SU-DHL-6 (cell line): ENCODE data around the gene LMBRD2.

Source experiments
- H2AFZ ChIP-seq: fragments of 200-600 bp; sonication (generic); 2 replicates; pipeline ENCODE4 v1.6.1; 2014; ENCODE audit warnings: low read depth, mild to moderate bottlenecking, moderate library complexity, mixed read lengths, antibody characterized with exemption, low read length; ENCODE audit not compliant: severe bottlenecking
- H3F3A ChIP-seq: fragments of 200-600 bp; shearing (Covaris generic); 2 replicates; pipeline ENCODE4 v1.6.0; 2016; ENCODE audit warnings: antibody characterized with exemption, mild to moderate bottlenecking; ENCODE audit not compliant: insufficient read depth
- H3K27ac ChIP-seq: fragments of 200-600 bp; sonication (generic); 2 replicates; pipeline ENCODE4 v1.5.1; 2016; ENCODE audit warnings: low read depth, mild to moderate bottlenecking, low read length, moderate library complexity, mixed read lengths
- H3K27me3 ChIP-seq: fragments of 200-600 bp; sonication (generic), shearing (Covaris generic); 2 replicates; pipeline ENCODE4 v1.6.0; 2014; ENCODE audit warnings: mild to moderate bottlenecking, low read length
- H3K36me3 ChIP-seq: fragments of 200-600 bp; sonication (generic); 2 replicates; pipeline ENCODE4 v1.6.1; 2014; ENCODE audit warnings: mild to moderate bottlenecking, low read length, mixed read lengths
- H3K4me2 ChIP-seq: fragments of 300-600, 200-600 bp; shearing (Covaris generic), sonication (generic); 2 replicates; pipeline ENCODE4 v1.6.0; 2014; ENCODE audit warnings: low read length, low read depth, mild to moderate bottlenecking; ENCODE audit not compliant: poor library complexity, severe bottlenecking
- H3K4me3 ChIP-seq: fragments of 200-600 bp; sonication (generic); 2 replicates; pipeline ENCODE4 v1.5.1; 2014; ENCODE audit warnings: antibody characterized with exemption, low read length, mild to moderate bottlenecking, mixed read lengths; ENCODE audit not compliant: insufficient read depth, poor library complexity, severe bottlenecking
- H3K79me2 ChIP-seq: fragments of 200-600 bp; sonication (generic); 2 replicates; pipeline ENCODE4 v1.6.1; 2014; ENCODE audit warnings: mild to moderate bottlenecking, low read length, moderate library complexity; ENCODE audit not compliant: insufficient read depth
- H3K9ac ChIP-seq: fragments of 200-600 bp; sonication (generic); 2 replicates; pipeline ENCODE4 v1.7.0; 2014; ENCODE audit warnings: mild to moderate bottlenecking, low read length
- H3K9me2 ChIP-seq: fragments of 200-600 bp; sonication (generic); replicated peaks from 2 replicates; pipeline ENCODE4 v1.6.1; 2014; ENCODE audit warnings: low read length; ENCODE audit not compliant: insufficient read depth
- H3K9me3 ChIP-seq: fragments of 200-600 bp; sonication (generic); 2 replicates; pipeline ENCODE4 v1.6.1; 2014; ENCODE audit warnings: low read length, mixed read lengths; ENCODE audit not compliant: insufficient read depth
- H4K20me1 ChIP-seq: fragments of 200-600 bp; sonication (generic); 2 replicates; pipeline ENCODE4 v1.6.1; 2014; ENCODE audit warnings: low read depth, mild to moderate bottlenecking, antibody characterized with exemption, low read length, moderate library complexity, mixed read lengths
- EZH2phosphoT487 ChIP-seq: fragments of 200-600 bp; sonication (generic), shearing (Covaris generic); conservative IDR thresholded peaks from 2 replicates; pipeline ENCODE4 v1.6.1; 2018; ENCODE audit warnings: mild to moderate bottlenecking, antibody characterized with exemption, low read length, moderate library complexity, mixed read lengths
- TF ChIP-seq, protein P1 (sequence below): fragments of 200-600 bp; sonication (generic); IDR thresholded peaks from one replicate; pipeline ENCODE4 v1.5.1; 2017; ENCODE audit warnings: antibody characterized with exemption, mild to moderate bottlenecking, low read length, moderate library complexity; ENCODE audit not compliant: insufficient read depth, poor library complexity, severe bottlenecking

Gene LMBRD2

DNA sequence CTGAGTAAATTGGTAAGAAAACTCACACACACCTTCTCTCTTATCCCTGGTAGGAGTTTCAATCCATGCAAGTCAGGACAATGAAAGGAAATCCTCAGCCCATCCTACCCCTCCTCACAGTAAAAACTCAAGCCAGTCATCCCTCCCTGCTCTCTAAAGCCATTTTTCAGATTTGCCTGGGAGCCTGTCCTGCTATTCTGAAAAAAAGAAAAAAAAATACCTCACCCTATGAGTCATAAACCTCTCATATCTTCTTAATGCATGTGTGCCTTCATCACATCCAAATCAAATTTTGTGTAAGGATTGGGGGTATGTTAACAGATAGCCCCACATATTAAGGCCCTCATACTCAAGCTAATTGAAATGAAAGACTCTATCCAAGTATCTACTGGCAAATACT is 99.1 kb downstream of the LMBRD2 start:
- Histone ChIP-seq H3F3A (no peaks in the 10 kb centered on the region), H3K27ac (no peak overlapping the region), H2AFZ (no peak overlapping the region), H3K27me3 (no peaks in the 10 kb centered on the region), H3K36me3 (no peaks in the 10 kb centered on the region), H4K20me1 (no peaks in the 10 kb centered on the region), H3K79me2 (no peaks in the 10 kb centered on the region), H3K4me2 (no peak overlapping the region), H3K4me3 (no peak overlapping the region), H3K9me2 (no peaks in the 10 kb centered on the region), H3K9ac (no peak overlapping the region), H3K9me3 (no peaks in the 10 kb centered on the region)
- TF ChIP-seq, protein P1, sequence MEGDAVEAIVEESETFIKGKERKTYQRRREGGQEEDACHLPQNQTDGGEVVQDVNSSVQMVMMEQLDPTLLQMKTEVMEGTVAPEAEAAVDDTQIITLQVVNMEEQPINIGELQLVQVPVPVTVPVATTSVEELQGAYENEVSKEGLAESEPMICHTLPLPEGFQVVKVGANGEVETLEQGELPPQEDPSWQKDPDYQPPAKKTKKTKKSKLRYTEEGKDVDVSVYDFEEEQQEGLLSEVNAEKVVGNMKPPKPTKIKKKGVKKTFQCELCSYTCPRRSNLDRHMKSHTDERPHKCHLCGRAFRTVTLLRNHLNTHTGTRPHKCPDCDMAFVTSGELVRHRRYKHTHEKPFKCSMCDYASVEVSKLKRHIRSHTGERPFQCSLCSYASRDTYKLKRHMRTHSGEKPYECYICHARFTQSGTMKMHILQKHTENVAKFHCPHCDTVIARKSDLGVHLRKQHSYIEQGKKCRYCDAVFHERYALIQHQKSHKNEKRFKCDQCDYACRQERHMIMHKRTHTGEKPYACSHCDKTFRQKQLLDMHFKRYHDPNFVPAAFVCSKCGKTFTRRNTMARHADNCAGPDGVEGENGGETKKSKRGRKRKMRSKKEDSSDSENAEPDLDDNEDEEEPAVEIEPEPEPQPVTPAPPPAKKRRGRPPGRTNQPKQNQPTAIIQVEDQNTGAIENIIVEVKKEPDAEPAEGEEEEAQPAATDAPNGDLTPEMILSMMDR = no peak
- TF ChIP-seq EZH2phosphoT487 = no peak

DNA sequence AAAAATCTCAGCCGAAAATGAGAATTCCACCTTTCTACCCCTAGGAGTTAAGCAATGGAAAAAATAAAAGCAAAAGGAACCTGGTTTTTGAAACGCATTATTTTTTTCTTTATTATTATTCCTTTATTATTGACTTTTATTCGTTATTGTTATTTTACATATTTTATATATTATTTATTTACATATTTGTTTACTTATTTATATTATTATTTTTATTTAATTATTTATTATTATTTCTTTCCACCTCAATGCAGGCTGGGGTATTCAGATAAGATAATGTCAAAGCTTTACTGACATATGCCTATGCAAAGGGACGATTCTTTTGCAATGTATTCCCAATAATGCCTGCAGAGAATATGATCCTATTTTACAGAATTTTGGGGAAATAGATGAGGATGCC is 101.7 kb downstream of the LMBRD2 start:
- Histone ChIP-seq H3K4me2 (no peak overlapping the region), H3K9me2 (no peaks in the 10 kb centered on the region), H3K27ac (no peak overlapping the region), H3K79me2 (no peaks in the 10 kb centered on the region), H3K9me3 (no peaks in the 10 kb centered on the region), H3K36me3 (no peaks in the 10 kb centered on the region), H3F3A (no peaks in the 10 kb centered on the region), H4K20me1 (no peaks in the 10 kb centered on the region), H2AFZ (no peak overlapping the region), H3K4me3 (no peak overlapping the region), H3K27me3 (no peaks in the 10 kb centered on the region), H3K9ac (no peak overlapping the region)
- TF ChIP-seq, protein P1 = no peak
- no peak for TF ChIP-seq EZH2phosphoT487
